ENCODE data around the gene CLMP.
A peak's percentile ranks its signal among the peaks of the same experiment; 100 is the strongest.

DNA sequence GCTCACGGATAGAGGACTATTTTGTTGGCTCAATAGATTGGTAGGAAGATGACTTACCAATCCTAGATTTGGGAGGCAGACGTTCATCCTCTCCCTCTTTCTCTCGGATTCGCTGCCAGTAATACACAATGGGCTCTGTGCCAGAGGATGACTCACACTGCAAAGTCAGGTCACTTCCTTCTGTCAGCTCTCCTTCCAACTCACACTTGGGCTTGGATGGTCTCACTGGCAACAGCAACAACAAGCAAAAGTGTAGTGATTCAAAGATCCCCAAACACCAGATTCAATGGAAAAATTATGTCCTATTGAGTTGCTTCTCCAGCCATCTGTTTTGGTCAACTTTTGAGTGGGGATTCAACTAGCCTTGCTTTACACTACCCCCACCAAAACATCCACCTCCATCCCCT lies 111.4 kb downstream of the CLMP start:
- peak; percentile 47 for TF ChIP-seq SP1 (IDR thresholded peaks at IDR 0.05; ENCODE audit: low read depth)
- TF ChIP-seq ZNF274 (IDR thresholded peaks at IDR 0.05; ENCODE audit: low read depth, low read length), result no peak
- TF ChIP-seq, protein P1, sequence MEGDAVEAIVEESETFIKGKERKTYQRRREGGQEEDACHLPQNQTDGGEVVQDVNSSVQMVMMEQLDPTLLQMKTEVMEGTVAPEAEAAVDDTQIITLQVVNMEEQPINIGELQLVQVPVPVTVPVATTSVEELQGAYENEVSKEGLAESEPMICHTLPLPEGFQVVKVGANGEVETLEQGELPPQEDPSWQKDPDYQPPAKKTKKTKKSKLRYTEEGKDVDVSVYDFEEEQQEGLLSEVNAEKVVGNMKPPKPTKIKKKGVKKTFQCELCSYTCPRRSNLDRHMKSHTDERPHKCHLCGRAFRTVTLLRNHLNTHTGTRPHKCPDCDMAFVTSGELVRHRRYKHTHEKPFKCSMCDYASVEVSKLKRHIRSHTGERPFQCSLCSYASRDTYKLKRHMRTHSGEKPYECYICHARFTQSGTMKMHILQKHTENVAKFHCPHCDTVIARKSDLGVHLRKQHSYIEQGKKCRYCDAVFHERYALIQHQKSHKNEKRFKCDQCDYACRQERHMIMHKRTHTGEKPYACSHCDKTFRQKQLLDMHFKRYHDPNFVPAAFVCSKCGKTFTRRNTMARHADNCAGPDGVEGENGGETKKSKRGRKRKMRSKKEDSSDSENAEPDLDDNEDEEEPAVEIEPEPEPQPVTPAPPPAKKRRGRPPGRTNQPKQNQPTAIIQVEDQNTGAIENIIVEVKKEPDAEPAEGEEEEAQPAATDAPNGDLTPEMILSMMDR (IDR thresholded peaks at IDR 0.05 in 2 of 3, conservative IDR thresholded peaks at IDR 0.05 in 1 of 3; ENCODE audit: borderline replicate concordance in 1 of 3, insufficient read depth in 1 of 3, low read depth in 2 of 3, low read length in 2 of 3), result no peak
- no peak for TF ChIP-seq EZH2 (IDR thresholded peaks at IDR 0.05)

Data from HCT116 (cell line).